ENCODE results near the gene RRBP1. TPM values are rescaled to one million over a fixed set of nuclear protein-coding genes. Genes with fewer than 3 reads are reported as not detected.

RRBP1 gene
- total RNA-seq, 3 donors from 2014 or later, result 49.8 to 92.4 (median 78.0) TPM

GRCh38 chr20:17637413-17637780 lies 44.6 kb downstream of the RRBP1 start:
- peak overlapping the region in 1 of 2 donors; percentile 43 for H3K27ac ChIP-seq
- intact Hi-C loops (cut with DNase I; ENCODE audit: low total_unique reads), result no loop called here
- no peak for TF ChIP-seq POLR2AphosphoS5 (IDR thresholded peaks at IDR 0.05)
- TF ChIP-seq POLR2A (IDR thresholded peaks at IDR 0.05), result no peak
- TF ChIP-seq CTCF (IDR thresholded peaks at IDR 0.05), result no peak
- no peak overlapping the region for H3K4me3 ChIP-seq
- no peaks in the 10 kb centered on the region for H3K36me3 ChIP-seq
- H3K9me3 ChIP-seq, result no peaks in the 10 kb centered on the region
- H3K27me3 ChIP-seq, result no peaks in the 10 kb centered on the region
- H3K4me1 ChIP-seq, result peaks cover 0 to 5% of the 10 kb centered on the region in 2 donors
- no peak for DNase-seq (ENCODE audit: low spot score in 2 of 2)

GRCh38 chr20:17636523-17637412 lies 45.3 kb downstream of the RRBP1 start:
- Histone ChIP-seq H3K36me3 (no peaks in the 10 kb centered on the region), H3K4me1 (peaks cover 0 to 5% of the 10 kb centered on the region in 2 donors), H3K9me3 (no peaks in the 10 kb centered on the region), H3K4me3 (no peak overlapping the region), H3K27me3 (no peaks in the 10 kb centered on the region), H3K27ac (peak overlapping the region in 1 of 2 donors; percentile 64)
- TF ChIP-seq POLR2A (IDR thresholded peaks at IDR 0.05), result no peak
- TF ChIP-seq CTCF (IDR thresholded peaks at IDR 0.05), result no peak
- no peak for TF ChIP-seq POLR2AphosphoS5 (IDR thresholded peaks at IDR 0.05)
- intact Hi-C loops (cut with DNase I; ENCODE audit: low total_unique reads), result no loop called here
- no peak for DNase-seq (ENCODE audit: low spot score in 2 of 2)

- TF ChIP-seq CTCF (IDR thresholded peaks at IDR 0.05) (no peak), POLR2A (IDR thresholded peaks at IDR 0.05) (no peak), POLR2AphosphoS5 (IDR thresholded peaks at IDR 0.05) (no peak)
- H3K27ac ChIP-seq, result peak overlapping the region; percentile 13 to 64
- intact Hi-C loops (cut with DNase I; ENCODE audit: low total_unique reads), result no loop called here
Observed at GRCh38 chr20:17635332-17636244, 46.5 kb downstream of the RRBP1 start.

GRCh38 chr20:17634661-17635331 lies 47.2 kb downstream of the RRBP1 start:
- Histone ChIP-seq H3K4me3 (no peak overlapping the region), H3K4me1 (peaks cover 0 to 5% of the 10 kb centered on the region in 2 donors), H3K9me3 (no peaks in the 10 kb centered on the region), H3K27ac (peak overlapping the region; percentile 13 to 64), H3K36me3 (no peaks in the 10 kb centered on the region), H3K27me3 (no peaks in the 10 kb centered on the region)
- no peak for TF ChIP-seq POLR2A (IDR thresholded peaks at IDR 0.05)
- no peak for TF ChIP-seq CTCF (IDR thresholded peaks at IDR 0.05)
- no peak for TF ChIP-seq POLR2AphosphoS5 (IDR thresholded peaks at IDR 0.05)
- intact Hi-C loops (cut with DNase I; ENCODE audit: low total_unique reads), result no loop called here
- no peak for DNase-seq (ENCODE audit: low spot score in 2 of 2)

More at GRCh38 chr20:17635332-17636244, 46.5 kb downstream of the RRBP1 start:
- Histone ChIP-seq H3K4me3 (no peak overlapping the region), H3K36me3 (no peaks in the 10 kb centered on the region), H3K9me3 (no peaks in the 10 kb centered on the region), H3K27me3 (no peaks in the 10 kb centered on the region), H3K4me1 (peaks cover 0 to 5% of the 10 kb centered on the region in 2 donors)
- no peak for DNase-seq (ENCODE audit: low spot score in 2 of 2)

Measured in breast epithelium (tissue), 4 donors.